ENCODE results near the gene POLR3GL.
A peak's percentile ranks its signal among the peaks of the same experiment; 100 is the strongest.

The POLR3GL gene

DNA sequence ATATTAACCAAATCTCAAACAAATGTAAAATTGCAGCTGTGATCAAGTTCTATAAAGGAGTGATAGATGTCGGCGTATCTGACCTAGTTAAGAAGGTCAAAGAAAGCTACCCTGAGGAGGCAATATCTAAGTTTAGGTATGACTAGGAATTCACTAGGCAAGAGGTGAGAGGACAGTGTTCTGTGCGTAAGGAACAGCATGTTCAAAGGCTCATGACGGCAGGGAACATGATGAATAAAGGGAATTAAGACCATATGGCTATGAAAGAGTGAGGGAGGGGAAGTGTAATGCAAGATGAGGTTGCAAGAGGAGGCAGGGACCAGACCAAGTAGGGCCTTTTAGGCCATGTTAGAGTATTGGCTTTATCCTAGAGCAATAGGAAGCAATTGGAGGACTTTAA lies 15.3 kb upstream of the POLR3GL start:
- no peak for DNase-seq (ENCODE audit: low read depth in 2 of 2)

- no peak for DNase-seq (ENCODE audit: low read depth in 2 of 2)
Measured at GRCh38 chr1:145951526-145951925, 13.0 kb upstream of the POLR3GL start.

- no peak for DNase-seq (ENCODE audit: low read depth in 2 of 2)
Measured at GRCh38 chr1:145952903-145953302, 11.6 kb upstream of the POLR3GL start.

DNA sequence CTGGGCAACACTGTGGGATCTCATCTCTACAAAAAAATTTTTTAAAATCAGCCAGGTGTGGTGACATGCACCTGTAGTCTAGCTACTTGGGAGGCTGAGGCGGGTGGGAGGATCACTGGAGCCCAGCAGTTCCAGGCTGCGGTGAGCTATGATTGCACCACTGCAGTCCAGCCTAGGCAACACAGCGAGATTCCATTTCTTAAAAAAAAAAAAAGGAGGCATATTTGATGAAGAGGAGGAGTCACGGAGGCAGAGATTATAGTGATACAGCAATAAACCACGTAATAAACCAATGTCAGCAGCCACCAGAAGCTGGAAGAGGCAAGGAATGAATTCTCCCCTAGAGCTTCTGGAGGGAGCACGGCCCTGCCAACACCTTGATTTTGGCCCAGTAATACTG lies 10.6 kb upstream of the POLR3GL start:
- DNase-seq (ENCODE audit: low read depth in 2 of 2) = no peak

DNA sequence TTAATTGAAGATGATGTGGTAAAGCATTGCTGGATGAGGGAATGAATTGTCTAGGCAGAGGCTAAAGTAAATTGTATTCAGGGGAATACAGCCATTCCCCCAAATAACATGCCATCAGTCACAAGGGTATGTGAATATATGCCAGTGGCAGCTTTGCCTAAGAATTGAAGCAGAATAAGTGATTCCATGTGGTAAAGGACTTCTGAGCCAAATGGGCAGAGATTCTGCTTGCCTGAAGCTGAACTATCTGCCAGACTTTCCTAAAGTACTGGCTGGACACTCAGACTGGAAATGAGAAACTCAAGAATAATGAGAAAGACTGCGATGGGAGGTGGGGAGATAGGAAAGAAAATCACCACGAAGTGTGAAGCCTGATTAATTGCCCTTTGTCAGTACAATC lies 9.1 kb upstream of the POLR3GL start:
- no peak for DNase-seq (ENCODE audit: low read depth in 2 of 2)

DNA sequence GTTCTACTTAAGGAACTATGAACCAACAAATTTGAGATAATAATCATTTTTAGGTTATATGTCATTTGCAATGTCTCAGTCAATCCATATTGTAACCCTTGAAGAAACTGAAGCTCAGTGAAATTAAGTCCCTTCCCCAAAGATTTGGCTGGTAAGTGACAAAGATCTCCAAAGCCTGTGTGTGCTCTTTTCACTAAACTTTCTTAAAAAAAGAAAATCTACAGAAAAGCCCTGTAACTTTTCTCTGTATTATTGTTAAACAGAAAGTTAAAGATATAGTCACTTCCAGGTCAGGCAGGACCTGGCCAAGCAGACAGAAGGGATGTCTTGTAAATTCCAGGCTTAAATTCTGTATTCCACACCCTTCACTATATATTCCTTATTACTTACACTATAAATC lies 8.1 kb upstream of the POLR3GL start:
- no peak for DNase-seq (ENCODE audit: low read depth in 2 of 2)

DNA sequence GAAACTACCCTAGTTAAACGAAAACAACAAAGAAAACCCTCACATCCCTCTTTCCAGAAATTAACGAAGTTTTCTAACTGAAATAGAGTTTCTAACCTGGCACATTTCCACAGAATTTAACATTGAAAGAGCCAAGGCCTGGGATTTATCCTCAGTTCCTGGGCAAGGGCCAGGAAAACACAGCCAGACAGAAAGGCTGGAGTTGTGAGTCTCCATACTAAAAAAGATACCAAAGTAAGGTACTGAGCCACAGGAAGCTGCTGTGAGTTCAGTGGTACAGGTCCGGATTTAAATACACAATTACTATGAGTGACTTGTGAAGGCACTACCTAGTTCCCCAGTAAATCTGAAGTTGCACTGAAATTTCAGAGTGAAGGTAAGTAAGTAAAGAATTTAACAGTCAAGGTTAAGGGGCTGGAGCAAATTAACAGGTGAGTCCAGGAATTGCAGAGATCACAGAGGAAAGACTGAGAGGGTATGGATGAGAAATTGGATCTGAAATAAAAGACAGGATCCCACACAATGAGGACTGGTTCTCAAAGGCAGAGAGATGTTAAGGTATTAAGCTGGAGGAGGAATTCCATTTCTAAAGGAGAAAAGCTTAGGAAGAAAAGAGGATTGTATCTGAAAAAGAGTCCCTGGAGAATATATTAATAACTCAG lies 7.6 kb upstream of the POLR3GL start:
- DNase-seq (ENCODE audit: low read depth in 2 of 2) = no peak

DNA sequence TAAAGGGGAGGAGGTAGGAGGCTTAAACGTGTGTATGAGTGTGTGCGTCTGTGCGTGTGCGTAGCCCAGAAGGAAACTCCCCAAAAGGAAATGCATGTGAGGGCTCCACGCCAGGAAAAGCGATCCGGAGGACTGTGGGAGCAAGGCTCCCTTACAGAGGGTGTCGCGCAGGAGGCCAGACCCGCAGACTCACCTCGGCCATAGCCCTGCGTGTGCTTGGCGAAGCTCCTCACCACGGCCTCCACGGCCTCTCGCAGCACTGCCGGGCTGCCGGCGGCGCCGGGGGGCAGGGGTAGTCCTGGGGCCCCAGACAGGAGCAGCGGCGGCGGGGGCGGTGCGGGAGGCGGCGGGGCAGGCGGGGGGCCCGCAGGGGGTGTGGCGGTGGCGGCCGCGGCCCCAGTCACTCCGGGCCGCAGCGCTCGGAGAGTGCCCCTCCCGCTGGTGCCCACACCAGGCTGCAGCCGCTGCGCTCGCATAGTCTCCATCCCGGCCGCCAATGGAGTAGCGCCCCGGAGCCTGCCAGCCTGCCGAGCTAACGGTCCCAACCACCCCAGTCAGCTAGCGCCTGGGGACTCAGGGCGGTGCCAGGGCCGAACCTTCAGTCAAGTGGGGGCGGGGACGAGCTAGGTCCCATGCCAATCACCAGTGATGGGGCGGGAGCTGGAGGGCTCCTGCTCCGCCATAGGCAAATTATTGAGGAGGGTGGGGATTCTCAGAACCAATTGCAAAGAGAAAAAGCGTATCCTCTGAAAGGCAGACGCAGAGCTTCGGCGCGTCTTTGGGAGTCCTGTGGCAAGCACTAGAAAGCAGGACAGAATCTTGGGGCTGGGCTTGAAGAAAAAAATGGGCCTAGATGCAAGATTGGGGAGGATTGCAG lies 6.8 kb upstream of the POLR3GL start, which contains the start of gene LIX1L:
Gene LIX1L (minus strand): TSS at position 575 of the 877 bp plus-strand sequence. CDS start 90 bp downstream, at position 485.
- peak; percentile 91 to 92 for DNase-seq (ENCODE audit: low read depth in 2 of 2)

DNA sequence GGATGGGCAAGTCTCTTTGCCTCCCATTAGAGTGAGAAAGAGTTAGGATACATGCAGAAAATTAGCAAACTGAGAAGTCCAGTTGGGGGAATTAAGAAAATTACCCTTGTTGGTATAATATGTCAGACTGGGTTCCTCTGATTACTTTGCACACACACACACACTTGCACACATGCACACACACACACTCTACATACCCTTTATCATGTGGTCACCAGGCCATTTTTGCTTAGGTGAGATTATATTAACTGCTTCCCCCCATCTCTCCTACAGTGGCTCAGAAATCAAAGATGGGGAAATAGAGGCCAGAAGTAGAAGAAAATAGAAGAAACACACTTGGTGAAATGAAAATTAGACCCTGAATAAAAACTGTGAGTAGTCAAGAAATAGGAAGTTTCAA lies 5.8 kb upstream of the POLR3GL start:
- no peak for DNase-seq (ENCODE audit: low read depth in 2 of 2)

GRCh38 chr1:145959333-145959732 lies 5.2 kb upstream of the POLR3GL start:
- no peak for DNase-seq (ENCODE audit: low read depth in 2 of 2)

DNA sequence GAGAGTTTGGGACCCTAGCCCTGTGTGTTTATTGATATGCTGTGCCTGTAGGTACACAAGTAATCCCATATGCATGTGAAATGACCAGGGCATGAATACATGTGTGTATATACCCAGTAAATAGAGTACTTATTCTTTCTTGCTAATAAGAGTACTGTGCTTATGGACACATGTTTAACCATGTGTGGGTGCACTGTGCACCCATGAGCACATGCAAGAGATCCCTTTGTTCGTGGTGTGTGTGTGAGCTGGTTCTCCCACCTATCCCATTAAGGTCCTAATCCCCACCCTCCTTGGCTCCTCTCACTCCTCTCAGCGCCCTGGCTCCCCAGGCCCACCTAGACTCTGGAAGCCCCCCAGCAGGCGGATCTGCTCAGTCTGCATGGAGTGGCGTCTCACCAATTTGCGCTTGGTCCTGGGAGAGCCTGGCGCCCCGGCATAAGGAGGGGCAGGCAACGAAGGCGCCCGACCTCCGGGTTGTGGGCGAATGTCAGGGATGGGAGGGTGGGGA lies 4.5 kb upstream of the POLR3GL start:
- no peak for DNase-seq (ENCODE audit: low read depth in 2 of 2)

- DNase-seq (ENCODE audit: low read depth in 2 of 2) = no peak
Measured at GRCh38 chr1:145960468-145961108, 3.9 kb upstream of the POLR3GL start.

DNA sequence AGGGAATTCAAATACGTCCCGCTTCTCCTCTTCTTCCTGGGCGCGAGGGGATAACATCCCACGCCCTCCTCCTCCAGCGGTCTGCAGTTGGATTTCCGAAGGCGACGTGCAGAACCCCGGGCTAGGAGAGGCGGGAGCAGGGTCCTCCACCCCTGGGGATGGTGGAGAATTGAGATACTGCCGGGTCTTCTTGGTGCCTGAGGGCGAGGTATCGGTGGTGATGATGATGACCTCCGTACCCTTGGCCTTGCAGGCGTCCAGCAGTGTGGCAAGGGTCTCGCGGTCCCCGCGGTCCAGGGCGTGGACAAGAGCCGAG lies 3.4 kb upstream of the POLR3GL start:
- DNase-seq (ENCODE audit: low read depth in 2 of 2) = no peak

DNA sequence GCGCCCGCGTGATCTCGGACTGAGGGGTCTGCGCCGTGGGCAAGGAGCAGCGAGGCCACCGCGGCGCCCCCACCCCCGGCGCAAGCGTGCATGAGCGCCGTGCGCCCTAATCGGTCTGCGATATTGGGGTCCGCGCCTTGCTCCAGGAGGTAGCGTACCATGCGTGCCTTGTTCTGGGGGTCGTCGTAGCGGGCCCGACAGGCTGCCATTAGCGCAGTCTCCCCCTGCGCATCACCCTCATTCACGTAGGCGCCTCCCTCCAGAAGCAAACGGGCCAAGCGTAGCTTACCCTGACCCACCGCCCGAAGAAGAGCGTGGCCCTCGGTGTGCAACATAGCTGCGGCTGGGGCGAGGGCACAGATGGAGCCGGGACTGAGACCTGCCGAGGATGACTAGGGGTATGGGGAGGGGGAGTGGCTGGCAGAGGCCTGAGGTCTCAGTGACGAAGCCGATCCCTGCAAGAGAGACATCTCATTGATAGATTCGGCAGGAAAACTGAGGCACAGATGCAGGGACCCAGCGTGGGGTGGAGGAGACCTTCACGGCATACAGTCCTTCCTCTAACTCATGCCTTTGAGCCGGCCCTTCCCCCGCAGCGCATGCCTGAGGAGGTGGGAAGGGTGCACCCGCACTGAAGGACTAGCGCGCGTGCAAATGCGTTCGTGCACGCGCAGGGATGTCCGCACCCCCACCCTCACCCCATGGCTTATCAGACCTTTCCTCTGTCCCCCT lies 2.9 kb upstream of the POLR3GL start:
- DNase-seq (ENCODE audit: low read depth in 2 of 2) = peak in 1 of 2 donors; percentile 59

DNA sequence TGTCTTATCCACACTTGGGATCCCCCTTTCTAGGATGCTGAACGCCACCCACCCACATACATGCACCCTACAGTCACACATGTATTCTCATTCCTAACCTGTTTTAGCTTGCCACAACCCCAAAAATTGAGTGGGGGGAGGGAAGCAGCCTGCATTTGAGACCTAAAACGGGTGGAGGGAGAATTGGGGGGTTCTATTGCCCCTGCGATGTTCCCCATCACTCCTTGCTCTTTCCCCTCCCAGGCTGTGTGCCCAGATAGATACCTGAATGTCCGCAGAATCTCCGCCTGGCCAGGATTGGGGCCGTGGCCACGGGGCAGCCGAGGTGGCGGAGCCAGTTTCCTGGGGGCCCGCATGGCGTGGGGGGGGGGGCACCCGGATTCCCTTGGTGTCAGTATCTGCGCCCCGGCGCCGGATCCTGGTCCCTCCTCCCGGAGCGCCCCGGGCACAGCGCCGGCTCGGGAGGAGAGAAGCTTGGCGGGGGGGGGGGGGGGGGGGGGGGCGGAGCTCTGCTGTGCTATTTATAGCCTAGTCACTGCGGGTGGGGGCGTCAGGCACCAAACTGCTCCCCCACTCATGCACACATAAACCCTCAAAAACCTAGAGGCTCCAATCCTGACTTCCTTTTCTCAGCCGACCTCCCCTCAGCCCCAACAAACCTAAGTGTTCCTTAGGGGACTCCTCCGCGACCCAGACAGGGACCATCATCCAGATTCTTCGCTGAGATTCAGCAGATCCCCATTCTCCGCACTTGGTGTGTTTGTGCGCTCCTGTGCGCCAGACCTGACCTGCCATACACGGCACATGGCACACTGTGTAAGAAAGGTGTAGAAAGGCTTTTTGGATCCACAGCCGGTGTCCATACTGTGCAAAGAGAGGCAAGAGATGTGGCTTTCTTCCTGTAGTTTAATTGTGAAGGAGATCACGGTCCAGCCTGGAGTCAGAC lies 2.1 kb upstream of the POLR3GL start:
- no peak for DNase-seq (ENCODE audit: low read depth in 2 of 2)

DNA sequence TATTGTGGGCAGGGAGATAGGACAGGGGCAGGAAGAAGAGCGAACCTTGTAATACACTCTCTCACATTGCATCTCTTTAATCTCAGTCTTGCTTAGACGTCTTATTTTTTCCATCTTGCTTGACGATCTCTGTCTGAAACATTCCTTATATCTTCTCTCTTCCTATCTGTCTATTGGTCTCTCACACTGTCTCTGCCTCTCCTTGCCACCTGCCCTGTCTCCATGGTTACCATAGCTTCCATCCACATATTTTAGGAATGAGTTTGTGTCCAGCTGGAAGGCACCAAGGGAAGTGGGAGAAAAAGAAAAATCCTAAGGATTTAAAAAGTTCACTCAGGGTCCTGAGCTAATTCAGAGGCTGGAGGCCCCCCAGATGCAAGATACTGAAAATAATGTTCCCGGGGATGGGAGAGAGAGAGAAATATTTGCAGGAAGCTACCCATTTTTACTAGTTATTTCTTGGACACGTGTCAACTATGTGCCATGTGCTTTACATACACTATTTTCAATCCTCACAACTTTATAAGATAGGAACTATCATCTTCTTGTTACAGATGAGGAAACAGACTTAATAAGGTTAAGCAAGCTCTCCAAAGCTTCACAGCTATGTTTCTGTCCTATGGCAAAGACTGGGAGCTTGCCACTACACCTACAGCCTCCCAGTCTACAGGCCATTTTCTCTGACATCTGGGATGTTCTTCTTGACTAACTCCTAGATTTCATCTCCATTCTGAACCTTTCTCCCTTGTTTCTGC lies 1.0 kb upstream of the POLR3GL start:
- no peak for DNase-seq (ENCODE audit: low read depth in 2 of 2)

GRCh38 chr1:145965119-145965744 lies 742 bp downstream of the POLR3GL start:
- no peak for DNase-seq (ENCODE audit: low read depth in 2 of 2)

DNA sequence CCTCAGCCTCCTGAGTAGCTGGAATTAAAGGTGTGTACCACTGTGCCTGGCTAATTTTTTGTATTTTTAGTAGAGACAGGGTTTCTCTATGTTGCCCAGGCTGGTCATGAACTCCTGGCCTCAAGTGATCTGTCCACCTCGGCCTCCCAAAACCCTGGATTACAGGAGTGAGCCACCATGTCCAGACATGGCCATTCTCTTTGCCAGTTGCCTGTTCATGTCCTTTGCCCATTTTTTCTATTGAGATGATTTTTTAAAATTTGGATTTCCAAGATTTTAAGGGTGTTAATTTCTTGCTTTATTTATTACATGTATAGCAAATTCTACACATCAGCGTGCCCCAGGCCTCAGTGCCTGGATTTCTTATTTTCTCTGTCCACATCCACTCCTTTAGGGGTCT lies 2.8 kb downstream of the POLR3GL start:
- no peak for DNase-seq (ENCODE audit: low read depth in 2 of 2)

DNA sequence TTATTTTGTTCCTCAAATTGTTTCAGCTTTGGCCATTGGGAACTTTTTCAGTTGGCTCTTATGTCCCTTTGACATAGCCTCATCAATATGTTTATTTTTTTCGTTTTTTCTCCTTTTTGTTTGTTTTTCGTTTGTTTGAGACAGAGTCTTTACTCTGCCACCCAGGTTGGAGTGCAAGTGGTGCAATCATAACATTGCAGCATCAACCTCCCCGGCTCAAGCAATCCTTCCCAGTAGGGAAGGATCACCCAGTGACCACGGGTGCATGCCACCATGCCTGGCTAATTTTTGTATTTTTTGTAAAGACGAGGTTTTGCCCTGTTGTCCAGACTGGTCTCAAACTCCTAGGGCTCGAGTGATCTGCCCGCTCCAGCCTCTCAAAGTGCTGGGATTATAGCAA lies 8.1 kb downstream of the POLR3GL start:
- DNase-seq (ENCODE audit: low read depth in 2 of 2) = no peak

DNA sequence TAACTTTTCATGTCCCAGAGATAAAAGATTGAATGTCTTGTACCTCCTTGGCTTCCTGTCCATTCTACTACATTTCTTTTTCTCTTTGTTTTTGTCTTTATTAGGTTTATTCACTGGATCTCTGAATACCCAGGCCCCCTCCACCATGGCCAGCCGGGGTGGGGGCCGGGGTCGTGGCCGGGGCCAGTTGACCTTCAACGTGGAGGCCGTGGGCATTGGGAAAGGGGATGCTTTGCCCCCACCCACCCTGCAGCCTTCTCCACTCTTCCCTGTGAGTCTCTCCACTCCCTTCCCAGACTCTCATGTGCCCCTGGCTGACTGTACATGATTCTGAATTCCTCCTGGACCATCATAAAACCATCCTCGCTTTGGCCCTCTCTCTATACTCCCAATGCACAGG lies 10.2 kb downstream of the POLR3GL start:
- no peak for DNase-seq (ENCODE audit: low read depth in 2 of 2)
